HG03571 (cell line): ENCODE data around the gene DLK2.

ENCODE experiments used
- ATAC-seq: cut with Tn5 transposase; IDR thresholded peaks from one replicate; pipeline ENCODE4 v1.9.1; 2021; ENCODE audit not compliant: unreplicated experiment

The DLK2 gene

DNA sequence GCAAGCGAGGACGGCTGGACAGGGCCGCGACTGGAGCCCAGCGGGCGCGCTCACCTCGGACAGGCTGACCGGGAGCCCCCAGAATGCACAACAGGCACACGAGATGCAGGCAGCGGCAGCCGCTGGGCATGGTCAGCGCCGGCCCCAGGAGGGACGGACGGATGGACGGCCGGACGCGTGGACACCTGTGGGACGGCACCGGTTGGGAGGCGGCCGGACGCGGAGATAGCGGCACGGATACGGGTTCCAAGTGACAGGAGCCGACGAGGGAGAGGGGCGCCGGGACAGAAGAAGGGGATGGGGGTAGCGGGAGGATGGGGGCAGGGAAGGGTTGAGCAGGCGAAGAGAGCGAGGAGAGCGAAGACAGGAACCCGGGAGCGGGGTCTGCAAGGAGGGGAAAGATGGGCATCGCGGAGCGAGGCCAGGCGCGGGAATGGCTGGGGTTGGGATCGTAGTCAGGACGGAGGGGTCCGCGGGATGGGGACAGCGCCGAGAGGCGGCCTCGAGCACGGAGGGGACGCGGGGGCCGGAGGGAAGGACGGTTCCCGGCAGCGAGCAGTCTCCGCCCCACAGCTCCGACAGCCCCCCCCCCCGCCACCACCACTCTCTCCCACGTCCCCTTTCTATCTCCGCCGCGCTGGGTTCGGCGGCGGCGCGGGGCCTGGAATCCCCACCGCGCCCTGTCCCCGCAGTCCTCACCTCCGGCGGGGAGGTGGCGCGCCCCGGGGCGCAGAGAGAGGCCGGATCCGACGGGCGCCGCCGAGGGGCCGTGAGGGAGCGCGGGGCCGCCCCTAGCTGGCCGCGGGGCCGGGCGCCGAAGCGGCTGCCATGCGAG is 435 bp downstream of the DLK2 start:
- no peak for ATAC-seq

GRCh38 chr6:43454290-43454695 is 1.1 kb downstream of the DLK2 start:
- no peak for ATAC-seq

GRCh38 chr6:43453831-43454230 is 1.5 kb downstream of the DLK2 start:
- no peak for ATAC-seq

DNA sequence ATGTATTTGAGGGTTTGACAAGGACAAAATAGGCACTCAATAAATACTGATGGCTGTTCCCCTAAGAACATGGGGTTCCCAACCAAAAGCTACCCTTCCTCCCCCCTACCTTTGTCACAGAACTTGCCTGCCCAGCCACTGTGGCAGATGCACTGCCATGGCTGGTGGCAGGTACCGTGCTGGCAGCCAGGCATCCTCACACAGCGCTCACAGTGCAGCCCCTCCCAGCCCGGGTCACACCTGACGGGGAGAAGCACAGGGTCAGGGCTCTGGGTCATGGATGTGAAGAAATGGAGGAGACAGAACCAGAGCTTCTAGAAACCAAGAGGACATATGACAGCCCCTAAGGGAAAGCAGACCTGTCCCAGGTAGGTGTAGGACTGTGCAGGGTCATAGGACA is 2.5 kb downstream of the DLK2 start:
- ATAC-seq, result no peak

DNA sequence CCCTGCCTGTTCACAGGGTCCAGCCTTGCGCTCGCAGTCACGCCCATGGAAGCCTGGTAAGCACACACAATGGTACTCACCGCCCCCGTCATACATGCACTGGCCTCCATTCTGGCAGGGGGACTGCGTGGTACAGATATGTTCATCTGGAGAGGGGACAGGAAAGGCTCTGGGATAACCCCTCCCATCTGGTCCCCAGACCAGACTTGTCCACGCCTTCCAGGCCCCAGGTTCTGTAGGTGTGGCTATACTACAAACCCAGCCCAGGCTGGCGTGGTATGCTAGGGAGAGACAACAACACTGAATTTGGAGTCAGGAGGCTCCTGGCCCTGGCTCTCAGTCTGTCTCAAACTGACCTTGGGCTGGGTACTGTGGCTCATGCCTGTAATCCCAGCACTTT is 3.4 kb downstream of the DLK2 start:
- no peak for ATAC-seq

DNA sequence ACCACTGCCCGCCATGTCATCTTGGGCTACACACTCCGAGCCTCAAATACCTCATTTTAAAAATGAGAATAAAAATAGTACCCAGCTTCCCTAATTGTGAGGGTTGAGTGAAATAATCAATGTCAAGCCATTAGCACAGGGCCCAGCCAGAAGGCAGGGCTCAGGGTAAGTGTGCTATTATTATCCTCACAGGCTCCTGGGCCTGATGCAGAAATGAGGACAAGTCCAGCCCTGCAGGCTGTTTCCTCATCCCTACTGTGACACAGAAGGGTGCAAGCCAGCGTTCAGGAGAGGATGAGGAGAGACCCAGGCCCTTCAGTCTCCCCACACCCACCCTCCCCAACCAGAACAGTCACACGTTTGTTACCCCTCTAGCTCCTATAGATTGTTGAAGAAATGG is 4.0 kb downstream of the DLK2 start:
- ATAC-seq, result no peak

DNA sequence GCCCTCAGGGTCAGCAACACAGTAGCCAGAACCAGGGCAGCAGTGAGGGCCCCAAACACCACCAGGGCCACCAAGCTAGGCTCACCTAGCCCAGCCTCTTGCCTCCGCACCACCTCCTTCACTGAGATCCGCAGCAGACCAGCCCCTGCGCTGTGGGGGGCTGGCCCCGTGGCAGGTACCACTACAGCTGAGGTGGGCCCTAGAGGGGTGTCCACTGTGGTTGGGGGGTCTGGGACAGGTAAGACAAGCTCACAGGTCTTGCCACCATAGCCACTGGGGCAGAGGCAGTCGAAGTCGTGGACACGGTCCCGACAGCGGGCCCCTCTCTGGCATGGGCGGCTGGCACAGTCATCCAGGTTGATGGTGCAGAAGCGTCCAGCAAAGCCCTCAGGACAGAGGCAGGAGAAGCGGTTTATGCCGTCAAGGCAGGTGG is 4.6 kb downstream of the DLK2 start:
- no peak for ATAC-seq

- ATAC-seq, result no peak
Measured at GRCh38 chr6:43448916-43449315, 6.4 kb downstream of the DLK2 start.

DNA sequence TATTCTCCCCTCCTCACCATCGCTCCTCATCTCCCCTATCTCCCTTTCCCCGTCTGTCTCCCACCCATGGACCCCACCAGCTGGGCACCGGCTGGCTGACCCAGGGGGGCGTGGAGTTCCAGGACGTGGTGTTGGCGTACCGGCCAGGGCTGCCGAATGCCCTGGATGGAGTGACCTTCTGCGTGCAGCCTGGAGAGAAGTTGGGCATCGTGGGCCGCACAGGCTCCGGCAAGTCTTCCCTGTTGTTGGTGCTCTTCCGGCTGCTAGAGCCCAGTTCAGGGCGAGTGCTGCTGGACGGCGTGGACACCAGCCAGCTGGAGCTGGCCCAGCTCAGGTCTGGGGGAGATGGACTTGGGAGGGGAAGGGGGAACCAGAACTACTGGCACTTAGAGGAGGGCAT is 7.7 kb downstream of the DLK2 start:
- no peak for ATAC-seq

DNA sequence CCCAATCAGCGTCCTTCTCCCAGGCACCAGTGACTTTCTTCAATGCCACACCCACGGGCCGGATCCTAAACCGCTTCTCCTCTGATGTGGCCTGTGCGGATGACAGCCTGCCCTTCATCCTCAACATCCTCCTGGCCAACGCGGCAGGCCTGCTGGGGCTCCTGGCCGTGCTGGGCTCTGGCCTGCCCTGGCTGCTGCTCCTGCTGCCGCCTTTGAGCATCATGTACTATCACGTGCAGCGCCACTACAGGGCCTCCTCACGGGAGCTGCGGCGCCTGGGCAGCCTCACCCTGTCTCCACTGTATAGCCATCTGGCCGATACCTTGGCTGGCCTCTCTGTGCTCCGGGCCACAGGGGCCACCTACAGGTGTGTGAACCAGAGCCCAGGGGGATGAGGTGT is 9.8 kb downstream of the DLK2 start:
- no peak for ATAC-seq

- ATAC-seq, result no peak
Measured at GRCh38 chr6:43444582-43444981, 10.8 kb downstream of the DLK2 start.

DNA sequence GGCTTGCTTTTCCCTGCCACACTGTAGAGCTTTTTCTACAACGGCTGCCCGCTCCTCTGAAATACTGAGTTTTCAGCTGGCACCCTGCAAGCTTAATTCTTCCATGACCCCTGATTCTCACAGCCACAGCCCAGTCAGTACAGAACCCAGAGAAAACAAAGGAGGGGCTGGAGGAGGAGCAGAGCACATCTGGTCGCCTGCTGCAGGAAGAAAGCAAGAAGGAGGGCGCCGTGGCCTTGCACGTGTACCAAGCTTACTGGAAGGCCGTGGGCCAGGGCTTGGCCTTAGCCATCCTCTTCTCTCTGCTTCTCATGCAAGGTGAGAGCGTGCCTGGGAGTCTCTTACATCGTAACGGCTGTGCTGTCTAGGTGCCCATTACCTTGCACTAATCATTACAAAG is 11.3 kb downstream of the DLK2 start:
- ATAC-seq, result no peak

GRCh38 chr6:43442935-43443334 is 12.4 kb downstream of the DLK2 start:
- ATAC-seq, result no peak

GRCh38 chr6:43437700-43438099 is 17.6 kb downstream of the DLK2 start:
- ATAC-seq, result no peak

DNA sequence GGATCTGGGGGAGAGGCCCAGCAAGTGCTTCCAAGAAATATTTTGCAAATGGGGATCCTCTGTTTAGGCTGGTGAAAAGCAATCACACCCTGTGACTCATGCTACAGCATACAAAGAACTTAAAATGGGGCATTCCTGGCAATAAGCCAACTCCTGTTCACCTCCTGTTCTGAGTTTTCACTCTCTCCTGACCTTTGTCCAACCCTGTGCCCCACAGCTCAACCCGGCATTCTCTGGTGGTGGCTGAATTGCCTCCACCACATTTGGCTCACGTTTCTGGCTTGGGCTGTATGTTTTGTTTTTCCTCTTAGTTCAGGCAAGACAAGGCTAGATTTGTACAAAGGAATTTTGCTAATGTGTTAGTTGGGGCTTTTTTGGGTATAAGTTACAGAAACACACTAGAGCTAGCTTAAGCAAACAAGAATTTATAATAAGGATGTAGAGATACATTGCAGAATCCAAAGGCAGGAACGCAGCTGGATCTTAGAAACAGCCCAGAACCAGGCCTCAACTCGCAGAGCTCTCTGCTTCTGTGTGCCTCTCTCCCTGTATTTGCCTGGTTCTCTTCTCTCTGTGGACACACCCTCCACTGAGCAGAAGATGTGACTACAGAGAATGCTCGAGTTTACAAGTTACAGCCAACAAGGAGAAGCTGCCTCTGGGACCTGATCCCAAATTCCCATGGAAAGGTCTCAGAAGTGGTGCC is 18.6 kb downstream of the DLK2 start:
- no peak for ATAC-seq

GRCh38 chr6:43435682-43436437 is 19.5 kb downstream of the DLK2 start:
- ATAC-seq, result no peak

DNA sequence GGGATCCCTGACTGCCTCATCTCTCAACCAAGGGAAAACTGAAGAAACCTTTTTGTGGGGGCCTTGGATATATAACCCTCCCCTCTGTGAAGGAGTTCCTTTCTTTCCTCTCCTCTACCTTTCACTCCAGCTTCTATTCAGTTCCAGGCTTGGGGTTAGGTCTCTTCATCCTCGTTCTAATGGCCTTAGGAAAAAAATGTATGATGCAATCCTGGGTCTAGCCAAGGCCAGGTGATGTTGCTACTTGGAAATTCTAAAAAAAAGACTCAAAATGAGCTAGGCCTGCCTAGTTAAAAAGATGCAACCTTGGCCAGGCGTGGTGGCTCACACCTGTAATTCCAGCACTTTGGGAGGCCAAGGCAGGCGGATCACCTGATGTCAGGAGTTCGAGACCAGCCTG is 20.4 kb downstream of the DLK2 start:
- ATAC-seq, result no peak

- ATAC-seq, result no peak
Measured at GRCh38 chr6:43434001-43434840, 21.1 kb downstream of the DLK2 start.

GRCh38 chr6:43433148-43433547 is 22.2 kb downstream of the DLK2 start:
- no peak for ATAC-seq

DNA sequence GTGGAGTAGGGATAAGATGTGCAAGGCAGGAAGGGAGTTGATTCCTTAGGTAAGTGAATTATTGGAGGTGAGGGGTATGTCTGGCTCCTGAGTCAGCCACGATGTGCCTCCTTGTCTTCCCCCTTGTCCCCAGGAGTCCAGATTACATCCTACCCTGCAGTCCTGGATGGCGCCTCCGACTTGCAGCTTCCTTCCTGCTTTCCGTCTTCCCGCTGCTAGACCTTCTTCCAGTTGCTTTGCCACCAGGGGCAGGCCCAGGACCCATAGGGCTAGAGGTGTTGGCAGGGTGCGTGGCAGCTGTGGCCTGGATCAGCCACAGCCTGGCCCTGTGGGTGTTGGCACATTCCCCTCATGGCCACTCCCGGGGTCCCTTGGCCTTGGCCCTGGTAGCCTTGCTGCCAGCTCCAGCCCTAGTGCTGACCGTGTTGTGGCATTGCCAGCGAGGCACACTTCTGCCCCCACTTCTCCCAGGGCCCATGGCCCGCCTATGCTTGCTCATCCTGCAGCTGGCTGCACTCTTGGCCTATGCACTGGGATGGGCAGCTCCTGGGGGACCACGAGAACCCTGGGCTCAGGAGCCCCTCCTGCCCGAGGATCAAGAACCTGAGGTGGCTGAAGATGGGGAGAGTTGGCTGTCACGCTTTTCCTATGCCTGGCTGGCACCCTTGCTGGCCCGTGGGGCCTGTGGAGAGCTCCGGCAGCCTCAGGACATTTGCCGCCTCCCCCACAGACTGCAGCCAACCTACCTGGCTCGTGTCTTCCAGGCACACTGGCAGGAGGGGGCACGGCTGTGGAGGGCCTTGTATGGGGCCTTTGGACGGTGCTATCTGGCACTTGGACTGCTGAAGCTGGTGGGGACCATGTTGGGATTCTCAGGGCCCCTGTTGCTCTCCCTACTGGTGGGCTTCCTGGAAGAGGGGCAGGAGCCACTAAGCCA is 23.1 kb downstream of the DLK2 start:
- ATAC-seq, result no peak
